MM.1S (cell line): ENCODE data around the gene CDON.

Experiments
- DNase-seq: peaks from one replicate; pipeline ENCODE4 v3.0.0-alpha.2; 2015
- H2AFZ ChIP-seq: fragments of 300-600 bp; sonication (generic); 2 replicates; pipeline ENCODE4 v1.6.0; 2016; ENCODE audit warnings: antibody characterized with exemption, low read length
- H3F3A ChIP-seq: fragments of 300-600 bp; sonication (generic); 2 replicates; pipeline ENCODE4 v1.6.1; 2016; ENCODE audit warnings: mild to moderate bottlenecking, antibody characterized with exemption, low read length, moderate library complexity, mixed read lengths; ENCODE audit not compliant: insufficient read depth
- H3K27ac ChIP-seq: fragments of 300-600 bp; sonication (generic); 2 replicates; pipeline ENCODE4 v1.5.1; 2016; ENCODE audit warnings: mild to moderate bottlenecking, low read length
- H3K27me3 ChIP-seq: fragments of 300-600 bp; sonication (generic); replicated peaks from 2 replicates; pipeline ENCODE4 v1.6.0; 2016; ENCODE audit warnings: low read length; ENCODE audit not compliant: insufficient read depth
- H3K36me3 ChIP-seq: fragments of 300-600 bp; sonication (generic); replicated peaks from 2 replicates; pipeline ENCODE4 v1.6.1; 2016; ENCODE audit warnings: mild to moderate bottlenecking, low read length, mixed read lengths; ENCODE audit not compliant: insufficient read depth
- H3K4me1 ChIP-seq: fragments of 300-600 bp; sonication (generic); 2 replicates; pipeline ENCODE4 v1.6.1; 2016; ENCODE audit warnings: low read length, mixed read lengths
- H3K4me2 ChIP-seq: fragments of 300-600 bp; sonication (generic); 2 replicates; pipeline ENCODE4 v1.6.0; 2016; ENCODE audit warnings: low read depth, low read length
- H3K4me3 ChIP-seq: fragments of 300-600 bp; sonication (generic); 2 replicates; pipeline ENCODE4 v1.5.1; 2016; ENCODE audit warnings: low read length, mixed read lengths
- H3K79me2 ChIP-seq: fragments of 300-600 bp; sonication (generic); 2 replicates; pipeline ENCODE4 v1.6.1; 2016; ENCODE audit warnings: mixed run types, low read length, mixed read lengths
- H3K9ac ChIP-seq: fragments of 300-600 bp; sonication (generic); 2 replicates; pipeline ENCODE4 v1.6.1; 2016; ENCODE audit warnings: low read length, mixed read lengths
- H3K9me2 ChIP-seq: fragments of 300-600 bp; sonication (generic); replicated peaks from 2 replicates; pipeline ENCODE4 v1.6.1; 2016; ENCODE audit warnings: mild to moderate bottlenecking, low read length, mixed read lengths; ENCODE audit not compliant: insufficient read depth
- H3K9me3 ChIP-seq: fragments of 300-600 bp; sonication (generic); replicated peaks from 2 replicates; pipeline ENCODE4 v1.6.1; 2016; ENCODE audit warnings: mild to moderate bottlenecking, low read length, mixed read lengths; ENCODE audit not compliant: insufficient read depth
- H4K20me1 ChIP-seq: fragments of 300-600 bp; sonication (generic); 2 replicates; pipeline ENCODE4 v1.6.1; 2016; ENCODE audit warnings: mild to moderate bottlenecking, low read length, moderate library complexity, mixed read lengths; ENCODE audit not compliant: insufficient read depth
- CTCF ChIP-seq: fragments of 300-600 bp; sonication (generic); IDR thresholded peaks from 2 replicates; pipeline ENCODE4 v1.5.1; 2016; ENCODE audit warnings: antibody characterized with exemption, low read length, mixed read lengths
- EZH2 ChIP-seq: fragments of 300-600 bp; sonication (generic); optimal IDR thresholded peaks from 2 replicates; pipeline ENCODE3; 2017; ENCODE audit warnings: low read depth, mild to moderate bottlenecking, antibody characterized with exemption, low read length, mixed read lengths
- EZH2phosphoT487 ChIP-seq: fragments of 300-600 bp; sonication (generic); IDR thresholded peaks from 2 replicates; pipeline ENCODE4 v1.6.1; 2018; ENCODE audit warnings: antibody characterized with exemption, low read length

The CDON gene

GRCh38 chr11:125955856-125956255 is 106.8 kb downstream of the CDON start:
- H3F3A ChIP-seq = no peaks in the 10 kb centered on the region
- DNase-seq = no peak
- no peaks in the 10 kb centered on the region for H3K79me2 ChIP-seq
- H3K9ac ChIP-seq = no peak overlapping the region
- TF ChIP-seq EZH2 (no peak), CTCF (no peak), EZH2phosphoT487 (no peak)
- H3K27me3 ChIP-seq = no peaks in the 10 kb centered on the region
- H4K20me1 ChIP-seq = no peaks in the 10 kb centered on the region
- H3K9me3 ChIP-seq = no peaks in the 10 kb centered on the region
- H3K36me3 ChIP-seq = no peaks in the 10 kb centered on the region
- H3K4me2 ChIP-seq = no peak overlapping the region
- no peaks in the 10 kb centered on the region for H3K4me1 ChIP-seq
- H3K9me2 ChIP-seq = no peaks in the 10 kb centered on the region
- no peak overlapping the region for H3K4me3 ChIP-seq
- no peak overlapping the region for H3K27ac ChIP-seq
- no peak overlapping the region for H2AFZ ChIP-seq

- DNase-seq = no peak
- Histone ChIP-seq H3K4me1 (no peaks in the 10 kb centered on the region), H3K79me2 (no peaks in the 10 kb centered on the region), H4K20me1 (no peaks in the 10 kb centered on the region), H3F3A (no peaks in the 10 kb centered on the region), H3K36me3 (no peaks in the 10 kb centered on the region), H3K9me2 (no peaks in the 10 kb centered on the region), H3K9me3 (no peaks in the 10 kb centered on the region), H3K4me2 (no peak overlapping the region), H3K9ac (no peak overlapping the region), H3K4me3 (no peak overlapping the region), H3K27me3 (no peaks in the 10 kb centered on the region), H2AFZ (no peak overlapping the region), H3K27ac (no peak overlapping the region)
- TF ChIP-seq CTCF (no peak), EZH2 (no peak), EZH2phosphoT487 (no peak)
These were observed 107.6 kb downstream of the CDON start for GRCh38 chr11:125954945-125955640.

GRCh38 chr11:125954123-125954944 is 108.3 kb downstream of the CDON start:
- H3K27me3 ChIP-seq = no peaks in the 10 kb centered on the region
- no peak overlapping the region for H3K27ac ChIP-seq
- no peak overlapping the region for H3K4me3 ChIP-seq
- no peaks in the 10 kb centered on the region for H3F3A ChIP-seq
- H3K4me1 ChIP-seq = no peaks in the 10 kb centered on the region
- H2AFZ ChIP-seq = no peak overlapping the region
- no peaks in the 10 kb centered on the region for H3K9me3 ChIP-seq
- H3K9ac ChIP-seq = no peak overlapping the region
- no peak overlapping the region for H3K4me2 ChIP-seq
- DNase-seq = no peak
- no peaks in the 10 kb centered on the region for H3K9me2 ChIP-seq
- no peaks in the 10 kb centered on the region for H3K79me2 ChIP-seq
- no peaks in the 10 kb centered on the region for H4K20me1 ChIP-seq
- TF ChIP-seq CTCF (no peak), EZH2phosphoT487 (no peak), EZH2 (no peak)
- H3K36me3 ChIP-seq = no peaks in the 10 kb centered on the region
